Measurements from ENCODE around the gene CLN5. TPM values are rescaled to one million over a fixed set of nuclear protein-coding genes. Genes with fewer than 3 reads are reported as not detected.
"Not testable (repeated sequence)": the region's sequence is repeated elsewhere in the genome, so short reads cannot be mapped to it uniquely, and the experiment has no call there.

The CLN5 gene
- total RNA-seq, 1 experiment from 2014 or later = 10.7 TPM

- Histone ChIP-seq H3F3A (ENCODE audit: insufficient read depth, low read depth) (peaks cover 13% of the 10 kb centered on the region), H3K36me3 (ENCODE audit: low read depth) (peaks cover 9% of the 10 kb centered on the region), H3K4me2 (no peak overlapping the region), H3K79me2 (ENCODE audit: low read depth) (no peaks in the 10 kb centered on the region), H3K4me1 (replicated peaks; ENCODE audit: insufficient read depth) (no peaks in the 10 kb centered on the region), H3K4me3 (no peak overlapping the region), H2AFZ (no peak overlapping the region), H3K9me3 (ENCODE audit: insufficient read depth, low read depth) (no peaks in the 10 kb centered on the region), H3K27me3 (ENCODE audit: insufficient read depth, low read depth) (no peaks in the 10 kb centered on the region), H4K20me1 (ENCODE audit: insufficient read depth) (peaks cover 9% of the 10 kb centered on the region), H3K9me2 (ENCODE audit: insufficient read depth) (no peaks in the 10 kb centered on the region), H3K27ac (no peak overlapping the region)
- intact Hi-C loops (cut with micrococcal nuclease; ENCODE audit: unreplicated experiment) = loop anchor here (1.0 kb wide), 2 partner anchors 1126 to 1328 kb away; no protein-coding TSS in a partner anchor
- TSS peak; percentile 3 for BruUV-seq (replicated peaks)
- ChIA-PET POLR2A (ENCODE audit: unreplicated experiment) (interaction anchor here (0.5 kb wide), 1 partner anchor 516 kb away, joined by 7 read pairs; no protein-coding TSS in a partner anchor), CTCF (interaction anchor here (0.5 to 1.8 kb wide), 3 partner anchors 23 to 552 kb away, joined by 3 to 4 read pairs (median 3); no protein-coding TSS in a partner anchor)
- TF ChIP-seq CTCF (conservative IDR thresholded peaks at IDR 0.05) (peak; percentile 77), EZH2 (IDR thresholded peaks at IDR 0.05; ENCODE audit: low read depth) (no peak)
- DNase-seq = peak in 1 of 2 experiments; percentile 9
Observed at GRCh38 chr13:77002590-77003190, 10.8 kb downstream of the CLN5 start.

- H3K36me3 ChIP-seq (ENCODE audit: low read depth) = peaks cover 14% of the 10 kb centered on the region
- H4K20me1 ChIP-seq (ENCODE audit: insufficient read depth) = peaks cover 20% of the 10 kb centered on the region
- H3K79me2 ChIP-seq (ENCODE audit: low read depth); H2AFZ ChIP-seq; H3F3A ChIP-seq (ENCODE audit: insufficient read depth, low read depth); H3K27ac ChIP-seq; CTCF ChIA-PET; POLR2A ChIA-PET (ENCODE audit: unreplicated experiment); H3K27me3 ChIP-seq (ENCODE audit: insufficient read depth, low read depth); DNase-seq; BruUV-seq (replicated peaks); H3K9me2 ChIP-seq (ENCODE audit: insufficient read depth); H3K4me2 ChIP-seq; H3K4me3 ChIP-seq; intact Hi-C loops (cut with micrococcal nuclease; ENCODE audit: unreplicated experiment); H3K4me1 ChIP-seq (replicated peaks; ENCODE audit: insufficient read depth); H3K9me3 ChIP-seq (ENCODE audit: insufficient read depth, low read depth): not testable (repeated sequence)
Observed at GRCh38 chr13:77008337-77008736, 16.5 kb downstream of the CLN5 start.

GRCh38 chr13:77009011-77009410, 17.1 kb downstream of the CLN5 start:
- peaks cover 14% of the 10 kb centered on the region for H3K36me3 ChIP-seq (ENCODE audit: low read depth)
- DNase-seq = no peak
- no peaks in the 10 kb centered on the region for H3K9me2 ChIP-seq (ENCODE audit: insufficient read depth)
- H3K9me3 ChIP-seq (ENCODE audit: insufficient read depth, low read depth) = no peaks in the 10 kb centered on the region
- no TSS peak for BruUV-seq (replicated peaks)
- TF ChIP-seq EZH2 (IDR thresholded peaks at IDR 0.05; ENCODE audit: low read depth) (no peak), CTCF (conservative IDR thresholded peaks at IDR 0.05) (no peak)
- no peaks in the 10 kb centered on the region for H3K27me3 ChIP-seq (ENCODE audit: insufficient read depth, low read depth)
- no peaks in the 10 kb centered on the region for H3K4me1 ChIP-seq (replicated peaks; ENCODE audit: insufficient read depth)
- H4K20me1 ChIP-seq (ENCODE audit: insufficient read depth) = peaks cover 26% of the 10 kb centered on the region
- no peak overlapping the region for H2AFZ ChIP-seq
- no peak overlapping the region for H3K27ac ChIP-seq
- H3K79me2 ChIP-seq (ENCODE audit: low read depth) = peaks cover 4% of the 10 kb centered on the region; the same call in 1 of the 2 replicates
- H3K4me2 ChIP-seq = no peak overlapping the region
- ChIA-PET POLR2A (ENCODE audit: unreplicated experiment) (no interaction called here), CTCF (no interaction called here)
- no peak overlapping the region for H3K4me3 ChIP-seq
- peaks cover 8% of the 10 kb centered on the region for H3F3A ChIP-seq (ENCODE audit: insufficient read depth, low read depth)
- intact Hi-C loops (cut with micrococcal nuclease; ENCODE audit: unreplicated experiment) = no loop called here

GRCh38 chr13:77009719-77010118, 17.8 kb downstream of the CLN5 start:
- CTCF ChIA-PET, DNase-seq: not testable (repeated sequence)
- intact Hi-C loops (cut with micrococcal nuclease; ENCODE audit: unreplicated experiment) = loop anchor here (10.0 kb wide), 1 partner anchor 235 kb away; no protein-coding TSS in a partner anchor

More at GRCh38 chr13:77009719-77010118, 17.8 kb downstream of the CLN5 start:
- H3K4me2 ChIP-seq; H3K79me2 ChIP-seq (ENCODE audit: low read depth); H3K4me1 ChIP-seq (replicated peaks; ENCODE audit: insufficient read depth); POLR2A ChIA-PET (ENCODE audit: unreplicated experiment); H3K9me3 ChIP-seq (ENCODE audit: insufficient read depth, low read depth); H3F3A ChIP-seq (ENCODE audit: insufficient read depth, low read depth); H3K27me3 ChIP-seq (ENCODE audit: insufficient read depth, low read depth); BruUV-seq (replicated peaks); H3K9me2 ChIP-seq (ENCODE audit: insufficient read depth); H3K4me3 ChIP-seq; H2AFZ ChIP-seq; H3K27ac ChIP-seq: not testable (repeated sequence)
- Histone ChIP-seq H3K36me3 (ENCODE audit: low read depth) (peaks cover 20% of the 10 kb centered on the region), H4K20me1 (ENCODE audit: insufficient read depth) (peaks cover 29% of the 10 kb centered on the region)
